Osteoblast (primary cell): ENCODE data around the gene HMHB1. TPM values are rescaled to one million over a fixed set of nuclear protein-coding genes. Genes with fewer than 3 reads are reported as not detected.
A peak's percentile ranks its signal among the peaks of the same experiment; 100 is the strongest.

ENCODE experiments used
- DNase-seq: peaks from one replicate; pipeline ENCODE4 v3.0.0; 2011; ENCODE audit warnings: low spot score, mixed read lengths; ENCODE audit not compliant: insufficient read length; ENCODE audit errors: missing footprints
- H2AFZ ChIP-seq: 2 replicates; pipeline ENCODE4 v1.6.0; 2011; ENCODE audit warnings: mild to moderate bottlenecking, low read length
- H3K27ac ChIP-seq: 2 replicates; pipeline ENCODE4 v1.5.1; 2011; ENCODE audit warnings: mild to moderate bottlenecking, low read depth, low read length, moderate library complexity
- H3K27me3 ChIP-seq: 2 replicates; pipeline ENCODE4 v1.6.0; 2012; ENCODE audit warnings: mild to moderate bottlenecking, control low read depth, inconsistent platforms, low read length, moderate library complexity; ENCODE audit not compliant: insufficient read depth
- H3K36me3 ChIP-seq: 2 replicates; pipeline ENCODE4 v1.5.1; 2011; ENCODE audit warnings: mild to moderate bottlenecking, low read length, control low read depth, moderate library complexity; ENCODE audit not compliant: insufficient read depth
- H3K4me1 ChIP-seq: 2 replicates; pipeline ENCODE4 v1.5.1; 2011; ENCODE audit warnings: mild to moderate bottlenecking, low read length, control low read depth, moderate library complexity; ENCODE audit not compliant: insufficient read depth
- H3K4me2 ChIP-seq: 2 replicates; pipeline ENCODE4 v1.6.0; 2011; ENCODE audit warnings: mild to moderate bottlenecking, low read length; ENCODE audit not compliant: insufficient read depth
- H3K4me3 ChIP-seq: fragments of 200-600 bp; sonication (generic); 3 replicates; pipeline ENCODE4 v1.5.1; 2012; ENCODE audit warnings: mild to moderate bottlenecking, low read length, inconsistent platforms; ENCODE audit not compliant: insufficient read depth
- H3K79me2 ChIP-seq: 2 replicates; pipeline ENCODE4 v1.6.0; 2012; ENCODE audit warnings: mild to moderate bottlenecking, low read length, control low read depth, inconsistent platforms; ENCODE audit not compliant: insufficient read depth
- H3K9me3 ChIP-seq: 2 replicates; pipeline ENCODE4 v1.5.1; 2011; ENCODE audit warnings: low read depth, low read length, control low read depth
- H4K20me1 ChIP-seq: 2 replicates; pipeline ENCODE4 v1.6.0; 2012; ENCODE audit warnings: mild to moderate bottlenecking, low read length, control low read depth; ENCODE audit not compliant: insufficient read depth
- total RNA-seq: library from RNA; depleted of rRNA; stranded (reverse); fragments of >200 nt; gene quantifications from 2 replicates; pipeline ENCODE4 v1.2.3, GENCODE V29; 2012
- TF ChIP-seq, protein P1 (sequence below): IDR thresholded peaks from 2 replicates; pipeline ENCODE4 v1.5.1; 2011; ENCODE audit warnings: mild to moderate bottlenecking, low read depth, low read length, moderate library complexity; ENCODE audit errors: extremely low read depth

The HMHB1 gene
- total RNA-seq, 1 donor = not detected

DNA sequence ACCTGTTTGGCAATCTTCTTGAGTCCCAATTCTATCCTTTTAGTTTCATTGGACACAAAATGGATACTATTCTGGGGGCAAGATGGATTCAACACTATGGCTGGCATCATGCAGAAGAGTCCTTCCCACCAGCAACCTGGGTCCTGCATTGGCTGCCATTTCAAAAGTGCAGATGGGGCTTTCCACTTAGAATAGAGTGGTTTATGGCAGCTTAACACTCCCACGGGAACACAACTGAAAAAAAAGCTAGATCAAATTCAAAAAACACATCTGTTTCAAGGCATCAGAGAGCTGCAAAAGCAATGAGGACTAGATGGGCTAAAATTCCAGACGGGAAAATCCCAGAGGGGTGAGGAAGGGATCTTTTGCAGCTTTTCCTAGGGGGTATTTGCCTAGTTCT lies 11.2 kb upstream of the HMHB1 start:
- DNase-seq = no peak
- Histone ChIP-seq H3K9me3 (no peaks in the 10 kb centered on the region), H3K36me3 (no peaks in the 10 kb centered on the region), H3K4me3 (no peak overlapping the region), H3K4me2 (no peak overlapping the region), H4K20me1 (no peaks in the 10 kb centered on the region), H3K27me3 (no peaks in the 10 kb centered on the region), H3K27ac (no peak overlapping the region), H2AFZ (no peak overlapping the region), H3K4me1 (peaks cover 4% of the 10 kb centered on the region), H3K79me2 (no peaks in the 10 kb centered on the region)
- TF ChIP-seq, protein P1, sequence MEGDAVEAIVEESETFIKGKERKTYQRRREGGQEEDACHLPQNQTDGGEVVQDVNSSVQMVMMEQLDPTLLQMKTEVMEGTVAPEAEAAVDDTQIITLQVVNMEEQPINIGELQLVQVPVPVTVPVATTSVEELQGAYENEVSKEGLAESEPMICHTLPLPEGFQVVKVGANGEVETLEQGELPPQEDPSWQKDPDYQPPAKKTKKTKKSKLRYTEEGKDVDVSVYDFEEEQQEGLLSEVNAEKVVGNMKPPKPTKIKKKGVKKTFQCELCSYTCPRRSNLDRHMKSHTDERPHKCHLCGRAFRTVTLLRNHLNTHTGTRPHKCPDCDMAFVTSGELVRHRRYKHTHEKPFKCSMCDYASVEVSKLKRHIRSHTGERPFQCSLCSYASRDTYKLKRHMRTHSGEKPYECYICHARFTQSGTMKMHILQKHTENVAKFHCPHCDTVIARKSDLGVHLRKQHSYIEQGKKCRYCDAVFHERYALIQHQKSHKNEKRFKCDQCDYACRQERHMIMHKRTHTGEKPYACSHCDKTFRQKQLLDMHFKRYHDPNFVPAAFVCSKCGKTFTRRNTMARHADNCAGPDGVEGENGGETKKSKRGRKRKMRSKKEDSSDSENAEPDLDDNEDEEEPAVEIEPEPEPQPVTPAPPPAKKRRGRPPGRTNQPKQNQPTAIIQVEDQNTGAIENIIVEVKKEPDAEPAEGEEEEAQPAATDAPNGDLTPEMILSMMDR = no peak

DNA sequence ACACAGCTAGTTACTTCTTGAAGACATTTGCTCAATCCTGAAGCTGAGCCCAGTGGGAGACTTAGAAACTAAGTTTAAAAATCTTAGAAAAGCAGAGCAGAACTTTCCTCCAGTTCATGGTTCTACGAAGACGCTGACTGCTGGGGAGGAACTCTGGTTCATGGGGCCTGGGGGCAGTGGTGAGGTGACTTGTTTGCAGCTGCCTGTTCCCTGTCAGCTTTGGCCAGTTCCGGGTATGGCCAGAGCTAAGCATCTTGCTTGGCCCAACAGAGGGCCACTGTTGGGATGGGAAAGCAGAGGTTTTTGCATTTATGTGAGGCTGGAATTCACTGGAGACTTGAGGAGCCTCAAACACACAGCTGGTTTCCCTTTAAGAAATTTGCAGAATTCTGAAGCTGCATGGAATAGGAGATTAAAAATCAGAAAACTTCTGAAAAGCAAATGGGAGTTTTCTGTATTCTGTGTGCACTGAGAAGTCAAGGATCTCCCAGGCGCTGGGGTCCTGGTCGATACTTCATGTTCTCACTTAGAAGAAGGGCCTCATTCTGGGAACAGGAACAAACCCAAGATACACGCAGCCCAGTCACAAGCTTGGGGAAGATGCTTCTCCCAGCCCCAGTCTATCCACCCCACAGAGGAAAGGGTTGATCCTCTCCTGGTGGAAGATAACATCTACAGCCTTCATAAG lies 10.6 kb upstream of the HMHB1 start:
- Histone ChIP-seq H3K27ac (no peak overlapping the region), H3K79me2 (no peaks in the 10 kb centered on the region), H3K36me3 (no peaks in the 10 kb centered on the region), H3K27me3 (no peaks in the 10 kb centered on the region), H3K4me1 (no peaks in the 10 kb centered on the region), H3K9me3 (no peaks in the 10 kb centered on the region), H3K4me2 (no peak overlapping the region), H2AFZ (no peak overlapping the region), H3K4me3 (no peak overlapping the region), H4K20me1 (no peaks in the 10 kb centered on the region)
- TF ChIP-seq, protein P1 = no peak
- DNase-seq = no peak

DNA sequence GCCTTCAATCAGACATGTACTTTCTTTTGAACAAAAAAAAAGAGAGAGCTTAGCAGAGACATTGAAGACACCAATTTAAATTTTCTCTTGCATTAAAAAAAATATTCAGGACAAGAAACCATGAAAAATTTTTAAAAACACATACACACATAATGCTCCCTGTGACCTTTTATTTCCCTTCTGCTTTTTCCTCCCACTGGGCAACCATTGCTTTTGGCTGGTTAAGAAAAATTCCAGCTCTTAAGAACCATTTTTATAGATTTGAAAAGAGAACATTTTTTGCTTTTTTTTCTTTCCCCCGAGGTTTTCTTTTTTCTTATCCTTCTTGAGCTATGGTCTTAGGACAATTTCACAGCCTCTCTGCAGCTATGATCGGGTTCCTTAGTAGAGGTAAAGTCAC lies 6.1 kb upstream of the HMHB1 start:
- TF ChIP-seq, protein P1 = no peak

DNA sequence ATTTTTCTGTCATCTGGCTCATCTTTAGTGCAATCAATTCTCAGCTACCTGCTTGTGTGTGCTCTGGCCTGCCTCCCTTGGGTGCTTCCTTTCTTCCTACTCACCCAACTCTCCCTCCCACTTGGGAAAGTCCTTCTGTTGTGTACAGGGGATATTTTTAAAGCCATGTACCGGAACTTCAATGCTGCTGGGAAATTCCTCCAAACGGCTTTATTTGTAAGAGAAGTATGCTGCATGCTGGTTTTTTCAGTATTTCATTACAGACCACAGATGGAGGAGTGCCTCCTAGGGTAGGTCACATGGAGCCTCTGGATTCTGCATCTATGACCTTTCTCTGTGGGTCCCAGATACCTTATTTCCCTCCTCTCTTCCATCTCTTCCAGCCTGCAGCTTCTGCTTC lies 5.4 kb upstream of the HMHB1 start:
- H3K79me2 ChIP-seq = no peaks in the 10 kb centered on the region
- no peaks in the 10 kb centered on the region for H4K20me1 ChIP-seq
- TF ChIP-seq, protein P1 = no peak
- peak overlapping the region; percentile 13 for H2AFZ ChIP-seq
- no peak overlapping the region for H3K27ac ChIP-seq
- no peaks in the 10 kb centered on the region for H3K4me1 ChIP-seq
- no peaks in the 10 kb centered on the region for H3K27me3 ChIP-seq
- H3K36me3 ChIP-seq = no peaks in the 10 kb centered on the region
- no peak overlapping the region for H3K4me2 ChIP-seq
- no peak overlapping the region for H3K4me3 ChIP-seq
- no peak for DNase-seq
- H3K9me3 ChIP-seq = no peaks in the 10 kb centered on the region

More for the DNA sequence above, 6.1 kb upstream of the HMHB1 start:
- Histone ChIP-seq H2AFZ (no peak overlapping the region), H3K79me2 (no peaks in the 10 kb centered on the region), H4K20me1 (no peaks in the 10 kb centered on the region), H3K4me1 (no peaks in the 10 kb centered on the region), H3K36me3 (no peaks in the 10 kb centered on the region), H3K27me3 (no peaks in the 10 kb centered on the region), H3K4me2 (no peak overlapping the region), H3K4me3 (no peak overlapping the region), H3K9me3 (no peaks in the 10 kb centered on the region), H3K27ac (no peak overlapping the region)
- no peak for DNase-seq
